HUES6 (cell line): ENCODE data around the gene SLC6A13.
"Not testable (repeated sequence)": the region's sequence is repeated elsewhere in the genome, so short reads cannot be mapped to it uniquely, and the experiment has no call there.

ENCODE experiments used
- H3K27ac ChIP-seq: 2 replicates; pipeline ENCODE4 v1.7.0; 2013; ENCODE audit warnings: low read depth, mild to moderate bottlenecking, low read length, inconsistent platforms
- H3K27me3 ChIP-seq: 2 replicates; pipeline ENCODE4 v1.6.1; 2013; ENCODE audit warnings: low read length; ENCODE audit not compliant: control insufficient read depth, insufficient read depth
- H3K36me3 ChIP-seq: 2 replicates; pipeline ENCODE4 v1.6.1; 2013; ENCODE audit warnings: low read length; ENCODE audit not compliant: control insufficient read depth, insufficient read depth
- H3K4me1 ChIP-seq: 2 replicates; pipeline ENCODE4 v1.6.1; 2013; ENCODE audit warnings: low read length; ENCODE audit not compliant: control insufficient read depth, insufficient read depth
- H3K4me3 ChIP-seq: 2 replicates; pipeline ENCODE4 v1.5.1; 2013; ENCODE audit warnings: low read depth, low read length
- H3K9ac ChIP-seq: one replicate; pipeline ENCODE4 v1.6.1; 2013; ENCODE audit warnings: mild to moderate bottlenecking, low read length
- H3K9me3 ChIP-seq: 2 replicates; pipeline ENCODE4 v1.6.1; 2013; ENCODE audit warnings: low read depth, low read length; ENCODE audit not compliant: control insufficient read depth, insufficient read depth

SLC6A13 gene

DNA sequence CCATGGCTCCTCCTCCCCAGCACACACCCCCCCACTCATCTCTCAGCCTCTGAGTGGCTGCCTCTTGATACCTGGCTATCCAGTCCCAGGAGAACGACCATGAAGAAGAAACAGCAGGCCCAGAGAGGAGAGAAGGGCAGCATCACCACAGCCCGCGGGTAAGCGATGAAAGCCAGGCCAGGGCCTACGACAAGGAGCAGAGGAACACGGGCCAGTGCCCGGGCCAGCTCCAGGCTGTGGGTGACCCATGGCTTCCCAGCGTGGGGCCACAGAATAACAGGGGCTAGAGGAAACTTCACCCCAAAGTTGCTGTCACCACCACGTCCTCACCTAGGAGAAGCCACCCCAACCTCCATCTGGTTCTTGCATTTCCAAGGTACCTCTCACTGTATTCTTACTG lies 38.3 kb downstream of the SLC6A13 start:
- H3K27ac ChIP-seq: no peak overlapping the region
- H3K36me3 ChIP-seq: no peaks in the 10 kb centered on the region
- no peak overlapping the region for H3K4me3 ChIP-seq
- 0 out of 2 replicates have a peak, but pooled peaks cover 2% of the 10 kb centered on the region for H3K4me1 ChIP-seq
- no peaks in the 10 kb centered on the region; the same call in 1 of the 2 replicates for H3K27me3 ChIP-seq
- H3K9me3 ChIP-seq: no peaks in the 10 kb centered on the region
- H3K9ac ChIP-seq: no peak overlapping the region

DNA sequence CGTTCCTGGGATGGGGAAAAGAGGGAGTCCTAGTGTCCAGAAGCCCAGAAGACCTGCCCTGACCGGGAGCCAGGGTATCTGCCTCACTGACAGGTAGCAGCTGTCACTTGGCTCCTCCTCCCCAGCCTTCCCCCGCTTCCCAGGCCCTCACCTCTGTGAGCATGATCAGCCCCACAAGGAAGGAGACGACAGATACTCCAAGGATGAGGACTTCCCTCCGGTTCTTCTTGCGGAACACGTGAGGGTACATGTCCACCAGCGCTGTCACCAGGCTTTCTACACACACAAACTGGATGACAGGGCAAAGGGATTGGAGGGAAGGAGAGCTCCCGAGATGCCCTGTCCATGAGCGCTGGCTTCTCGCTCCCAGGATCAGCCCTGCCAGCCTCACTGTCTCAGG lies 38.8 kb downstream of the SLC6A13 start:
- no peaks in the 10 kb centered on the region; the same call in 1 of the 2 replicates for H3K27me3 ChIP-seq
- H3K9ac ChIP-seq: no peak overlapping the region
- H3K4me3 ChIP-seq: no peak overlapping the region
- no peak overlapping the region for H3K27ac ChIP-seq
- H3K9me3 ChIP-seq: no peaks in the 10 kb centered on the region
- H3K36me3 ChIP-seq: no peaks in the 10 kb centered on the region
- H3K4me1 ChIP-seq: 0 out of 2 replicates have a peak, but pooled peaks cover 2% of the 10 kb centered on the region

DNA sequence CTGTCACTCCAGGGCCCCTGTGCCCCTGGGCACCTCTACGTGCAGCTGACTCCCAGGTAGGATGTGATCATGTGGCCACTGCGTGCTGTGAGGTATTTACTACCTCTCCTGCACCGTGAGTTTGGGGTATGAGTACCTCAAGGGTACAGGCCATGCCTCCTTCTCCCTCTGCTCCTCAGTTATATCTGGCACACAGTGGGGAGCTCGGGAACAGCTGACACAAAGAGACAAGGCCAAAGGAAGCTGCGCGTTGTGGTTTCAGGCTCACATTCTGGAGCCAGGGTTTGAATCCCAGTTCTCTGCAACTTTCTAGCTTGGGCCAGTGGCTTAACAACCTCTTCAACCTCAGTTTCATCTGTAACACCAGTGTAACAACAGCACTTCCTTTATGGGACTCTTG lies 40.9 kb downstream of the SLC6A13 start:
- no peaks in the 10 kb centered on the region for H3K36me3 ChIP-seq
- no peak overlapping the region for H3K4me3 ChIP-seq
- no peaks in the 10 kb centered on the region for H3K9me3 ChIP-seq
- peaks cover 3% of the 10 kb centered on the region; the same call in 1 of the 2 replicates for H3K27me3 ChIP-seq
- H3K9ac ChIP-seq: no peak overlapping the region
- H3K27ac ChIP-seq: no peak overlapping the region
- H3K4me1 ChIP-seq: 0 out of 2 replicates have a peak, but pooled peaks cover 2% of the 10 kb centered on the region

DNA sequence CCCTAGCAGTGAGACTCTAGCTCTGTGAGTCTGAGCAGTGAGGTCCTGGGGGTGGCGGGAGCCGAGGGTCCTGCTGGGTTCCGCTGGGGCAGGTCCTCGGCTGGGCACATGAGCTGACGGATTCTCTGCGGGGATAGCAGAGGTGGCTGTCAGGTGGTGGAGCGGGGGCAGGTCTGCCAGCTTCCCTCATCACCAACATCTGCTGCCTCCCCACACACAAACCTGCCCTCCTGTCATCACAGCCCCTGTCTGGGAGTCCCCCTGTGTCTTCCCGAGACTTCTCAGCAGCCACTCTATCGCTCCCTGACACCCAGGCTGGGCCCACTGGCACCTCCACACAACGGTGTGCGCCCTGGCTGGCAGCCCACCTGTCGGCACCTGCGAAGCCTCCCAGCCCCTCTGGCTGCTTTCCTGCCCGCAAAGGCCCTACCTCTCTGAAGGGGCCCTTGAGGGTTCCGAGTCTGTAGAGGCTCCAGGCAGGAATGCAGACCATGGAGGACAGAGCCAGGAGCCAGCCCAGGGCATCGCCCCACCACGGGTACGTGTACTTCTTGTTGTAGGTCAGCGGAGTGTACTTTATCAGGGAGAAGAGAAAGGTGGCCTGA lies 41.6 kb downstream of the SLC6A13 start:
- H3K4me3 ChIP-seq: no peak overlapping the region
- 0 out of 2 replicates have a peak, but pooled peaks cover 2% of the 10 kb centered on the region for H3K4me1 ChIP-seq
- no peak overlapping the region for H3K27ac ChIP-seq
- H3K9ac ChIP-seq: no peak overlapping the region
- no peaks in the 10 kb centered on the region for H3K9me3 ChIP-seq
- peaks cover 7% of the 10 kb centered on the region; the same call in 1 of the 2 replicates for H3K27me3 ChIP-seq
- H3K36me3 ChIP-seq: no peaks in the 10 kb centered on the region

DNA sequence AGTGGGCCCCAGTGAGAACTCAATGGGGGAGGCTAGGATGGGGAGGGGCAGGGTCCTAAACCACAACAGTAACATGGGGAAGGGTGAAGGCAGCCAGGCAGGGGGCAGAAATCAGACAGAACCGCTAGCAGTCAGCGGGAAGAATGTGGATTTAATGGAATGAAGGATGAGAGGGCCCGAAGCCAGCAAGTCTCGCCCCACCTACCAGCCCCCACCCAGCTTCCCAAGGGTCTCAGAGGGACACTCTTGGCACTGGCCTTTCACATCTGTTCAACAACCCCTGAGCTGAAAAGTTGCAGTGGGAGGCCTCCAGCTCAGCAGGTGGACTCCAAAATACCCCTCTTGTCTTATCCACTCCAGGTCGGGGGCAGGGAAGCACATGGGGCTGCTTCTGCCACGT lies 42.1 kb downstream of the SLC6A13 start:
- Histone ChIP-seq H3K27me3 (peaks cover 12% of the 10 kb centered on the region; the same call in 1 of the 2 replicates), H3K9ac (no peak overlapping the region)

DNA sequence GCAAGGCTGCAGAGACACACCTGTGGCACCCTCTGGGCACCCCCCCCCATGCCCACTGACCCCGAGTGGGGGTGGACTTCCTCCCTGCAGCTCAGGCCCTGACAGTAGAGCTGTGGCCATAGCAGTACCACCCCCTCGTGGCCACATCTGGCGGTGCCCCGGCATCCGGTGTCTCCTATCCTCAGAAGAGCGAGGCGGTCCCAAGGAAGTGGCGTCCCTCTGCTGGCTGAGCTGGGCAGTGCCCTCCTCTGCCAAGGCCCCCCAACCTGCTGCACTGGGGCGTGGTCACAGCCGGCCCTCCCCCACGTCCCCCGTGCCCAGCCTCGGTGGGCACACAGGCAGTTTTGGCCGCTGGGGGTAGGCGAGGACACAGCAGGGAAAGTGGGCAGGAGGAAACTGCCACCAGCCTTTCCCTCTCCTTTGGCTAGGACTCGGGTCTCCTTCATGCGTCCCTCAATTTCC lies 42.7 kb downstream of the SLC6A13 start:
- Histone ChIP-seq H3K9ac (no peak overlapping the region), H3K9me3 (no peaks in the 10 kb centered on the region), H3K27me3 (peaks cover 18% of the 10 kb centered on the region; the same call in 1 of the 2 replicates), H3K4me3 (0 out of 2 replicates have a peak overlapping the region, but pooled peaks have one; percentile 11), H3K36me3 (no peaks in the 10 kb centered on the region), H3K4me1 (0 out of 2 replicates have a peak, but pooled peaks cover 2% of the 10 kb centered on the region), H3K27ac (no peak overlapping the region)

More for the DNA sequence above, 42.1 kb downstream of the SLC6A13 start:
- Histone ChIP-seq H3K27ac (no peak overlapping the region), H3K9me3 (no peaks in the 10 kb centered on the region), H3K4me3 (no peak overlapping the region), H3K36me3 (no peaks in the 10 kb centered on the region), H3K4me1 (0 out of 2 replicates have a peak, but pooled peaks cover 2% of the 10 kb centered on the region)

DNA sequence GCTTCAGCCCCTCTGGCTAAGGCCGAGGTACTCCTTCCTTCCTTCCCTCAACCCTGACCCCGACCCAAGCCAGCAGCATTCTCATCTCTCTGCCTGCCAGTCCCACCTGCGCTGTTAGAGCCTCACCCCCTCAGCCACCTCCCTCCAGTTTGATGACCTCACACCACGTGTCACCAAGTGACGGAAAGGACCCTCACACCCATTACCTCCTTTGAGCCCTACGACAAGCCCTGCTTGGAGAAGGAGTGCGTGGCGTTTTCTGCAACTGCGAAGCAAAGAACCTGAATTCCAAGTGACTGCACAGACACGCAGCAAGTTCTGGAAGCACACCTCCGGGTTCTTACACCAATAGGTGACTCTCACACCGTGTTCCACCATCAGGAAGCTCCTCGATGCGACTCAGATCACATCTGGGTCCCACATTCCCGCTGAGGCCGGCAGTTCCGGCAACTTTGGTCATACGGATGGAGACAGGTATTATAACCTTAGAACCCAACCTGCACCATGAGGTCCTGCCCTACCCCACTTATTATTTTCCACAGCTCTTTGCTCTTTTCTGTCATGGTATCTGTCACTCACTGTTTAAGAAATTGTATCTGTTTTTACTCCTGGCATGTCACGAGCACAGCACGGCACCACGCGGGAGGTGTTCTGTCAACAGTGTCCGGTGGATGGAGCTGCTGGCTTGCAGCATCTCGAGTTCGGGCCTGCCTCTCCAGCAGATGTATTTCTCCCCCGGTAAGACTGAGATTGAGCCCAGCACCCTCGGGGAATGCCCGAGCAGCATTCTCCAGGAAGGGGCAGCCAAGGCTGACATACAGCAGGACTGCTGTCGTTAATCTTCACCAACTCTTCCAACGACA lies 43.7 kb downstream of the SLC6A13 start:
- Histone ChIP-seq H3K9me3 (no peaks in the 10 kb centered on the region), H3K27me3 (peaks cover 27% of the 10 kb centered on the region), H3K27ac (no peak overlapping the region), H3K9ac (no peak overlapping the region), H3K4me1 (peaks cover 11% of the 10 kb centered on the region; the same call in 1 of the 2 replicates), H3K4me3 (no peak overlapping the region), H3K36me3 (no peaks in the 10 kb centered on the region)

DNA sequence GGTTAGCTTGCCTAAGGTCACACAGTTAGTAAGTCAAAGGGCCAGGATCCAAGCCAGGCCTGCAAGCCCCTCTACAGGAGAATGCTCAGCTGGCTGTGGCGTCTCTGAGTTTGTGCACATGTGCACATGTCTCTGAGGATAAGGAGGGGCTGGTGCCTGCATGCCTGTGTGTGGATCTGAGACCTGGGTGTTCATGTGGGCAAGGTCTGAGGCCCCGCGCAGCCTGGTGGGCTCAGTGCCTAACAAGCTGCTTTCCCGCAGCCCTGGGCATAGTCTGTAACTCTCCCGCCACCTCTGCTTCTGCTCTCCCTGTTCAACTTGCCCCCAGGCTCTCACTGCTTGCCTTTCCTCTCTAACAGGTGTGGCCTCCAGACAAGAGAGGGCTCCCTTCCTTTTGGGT lies 44.4 kb downstream of the SLC6A13 start:
- H3K9me3 ChIP-seq: no peaks in the 10 kb centered on the region
- peaks cover 18% of the 10 kb centered on the region; the same call in 1 of the 2 replicates for H3K4me1 ChIP-seq
- H3K27ac ChIP-seq: no peak overlapping the region
- H3K9ac ChIP-seq: no peak overlapping the region
- no peak overlapping the region for H3K4me3 ChIP-seq
- H3K27me3 ChIP-seq: peaks cover 35% of the 10 kb centered on the region
- H3K36me3 ChIP-seq: no peaks in the 10 kb centered on the region

DNA sequence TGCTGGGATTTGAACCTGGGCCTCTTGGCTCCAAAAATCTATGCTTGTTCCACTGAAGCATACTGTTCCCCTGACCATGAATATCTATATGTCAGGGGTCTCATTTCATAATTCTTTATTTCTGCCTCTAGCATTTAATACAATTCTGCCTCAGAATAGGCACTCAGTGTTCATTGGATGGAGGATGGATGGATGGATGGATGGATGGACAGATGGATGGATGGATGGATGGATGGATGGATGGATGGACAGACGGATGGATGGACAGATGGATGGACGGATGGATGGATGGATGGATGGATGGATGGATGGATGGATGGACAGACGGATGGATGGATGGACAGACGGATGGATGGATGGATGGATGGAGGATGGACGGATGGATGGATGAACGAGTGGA lies 45.6 kb downstream of the SLC6A13 start:
- peaks cover 47% of the 10 kb centered on the region for H3K27me3 ChIP-seq
- not testable (repeated sequence) for H3K9ac ChIP-seq, H3K4me3 ChIP-seq, H3K36me3 ChIP-seq, H3K9me3 ChIP-seq, H3K27ac ChIP-seq
- H3K4me1 ChIP-seq: peaks cover 23% of the 10 kb centered on the region; the same call in 1 of the 2 replicates

DNA sequence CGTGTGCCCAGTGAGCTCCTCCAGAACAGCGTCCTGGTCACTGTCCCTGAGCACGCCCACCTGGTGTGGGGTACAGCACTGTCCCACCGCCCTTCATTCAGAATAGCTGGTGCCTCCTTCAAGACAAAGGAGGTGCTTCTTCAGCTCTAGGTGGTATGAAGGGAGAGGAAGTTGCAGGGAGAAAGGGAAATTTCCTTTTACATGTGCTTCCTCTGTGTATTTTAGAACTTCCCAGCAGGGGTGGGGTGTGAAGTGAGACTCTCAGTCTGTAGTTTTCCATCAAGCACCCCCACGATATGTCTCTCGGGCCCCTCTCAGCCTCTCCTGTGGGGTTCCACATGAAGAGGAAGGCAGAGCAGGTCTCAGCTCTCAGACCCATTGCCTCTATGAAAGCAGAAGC lies 47.5 kb downstream of the SLC6A13 start:
- Histone ChIP-seq H3K27me3 (peaks cover 66% of the 10 kb centered on the region), H3K27ac (no peak overlapping the region), H3K4me3 (no peak overlapping the region), H3K9me3 (no peaks in the 10 kb centered on the region), H3K36me3 (no peaks in the 10 kb centered on the region), H3K9ac (no peak overlapping the region), H3K4me1 (peaks cover 25% of the 10 kb centered on the region)
